Measurements from ENCODE around the gene DOK4.

DOK4 gene

GRCh38 chr16:57471209-57471608 is 15.1 kb downstream of the DOK4 start:
- H3K4me1 Mint-ChIP-seq = peaks cover 31% of the 10 kb centered on the region
- no peak overlapping the region for H3K4me3 Mint-ChIP-seq
- H3K27me3 Mint-ChIP-seq (ENCODE audit: low read depth, poor library complexity) = no peaks in the 10 kb centered on the region
- no peaks in the 10 kb centered on the region for H3K9me3 Mint-ChIP-seq
- no peak for DNase-seq
- H3K27ac Mint-ChIP-seq = no peak overlapping the region
- H3K36me3 Mint-ChIP-seq (ENCODE audit: low read depth) = peaks cover 36% of the 10 kb centered on the region
- TF ChIP-seq CTCF (IDR thresholded peaks at IDR 0.05) = no peak

- no peaks in the 10 kb centered on the region for H3K27me3 Mint-ChIP-seq (ENCODE audit: low read depth, poor library complexity)
- H3K36me3 Mint-ChIP-seq (ENCODE audit: low read depth) = peaks cover 41% of the 10 kb centered on the region
- no peaks in the 10 kb centered on the region for H3K9me3 Mint-ChIP-seq
- no peak for TF ChIP-seq CTCF (IDR thresholded peaks at IDR 0.05)
- peaks cover 28% of the 10 kb centered on the region for H3K4me1 Mint-ChIP-seq
- no peak overlapping the region for H3K27ac Mint-ChIP-seq
- no peak for DNase-seq
- H3K4me3 Mint-ChIP-seq = no peak overlapping the region
Observed at GRCh38 chr16:57470711-57471110, 15.6 kb downstream of the DOK4 start.

- H3K27ac Mint-ChIP-seq = no peak overlapping the region
- H3K27me3 Mint-ChIP-seq (ENCODE audit: low read depth, poor library complexity) = no peaks in the 10 kb centered on the region
- no peaks in the 10 kb centered on the region for H3K9me3 Mint-ChIP-seq
- TF ChIP-seq CTCF (IDR thresholded peaks at IDR 0.05) = no peak
- peaks cover 28% of the 10 kb centered on the region for H3K4me1 Mint-ChIP-seq
- peaks cover 47% of the 10 kb centered on the region for H3K36me3 Mint-ChIP-seq (ENCODE audit: low read depth)
- no peak overlapping the region for H3K4me3 Mint-ChIP-seq
- DNase-seq = no peak
Observed at GRCh38 chr16:57469917-57470470, 16.3 kb downstream of the DOK4 start.

- Mint-ChIP-seq H3K4me1 (peaks cover 31% of the 10 kb centered on the region), H3K36me3 (ENCODE audit: low read depth) (peaks cover 52% of the 10 kb centered on the region), H3K4me3 (no peak overlapping the region), H3K27ac (no peak overlapping the region), H3K9me3 (no peaks in the 10 kb centered on the region), H3K27me3 (ENCODE audit: low read depth, poor library complexity) (no peaks in the 10 kb centered on the region)
- TF ChIP-seq CTCF (IDR thresholded peaks at IDR 0.05) = no peak
- DNase-seq = no peak
Observed at GRCh38 chr16:57469046-57469445, 17.2 kb downstream of the DOK4 start.

- Mint-ChIP-seq H3K9me3 (no peaks in the 10 kb centered on the region), H3K4me3 (no peak overlapping the region)
- DNase-seq = no peak
Observed at GRCh38 chr16:57468346-57468745, 17.9 kb downstream of the DOK4 start.

More at GRCh38 chr16:57468346-57468745, 17.9 kb downstream of the DOK4 start:
- peaks cover 38% of the 10 kb centered on the region for H3K4me1 Mint-ChIP-seq
- H3K27me3 Mint-ChIP-seq (ENCODE audit: low read depth, poor library complexity) = no peaks in the 10 kb centered on the region
- no peak for TF ChIP-seq CTCF (IDR thresholded peaks at IDR 0.05)
- H3K27ac Mint-ChIP-seq = no peak overlapping the region
- H3K36me3 Mint-ChIP-seq (ENCODE audit: low read depth) = peaks cover 54% of the 10 kb centered on the region

All from nephron progenitor cell (in vitro differentiated cells).